ENCODE data around the gene ACP4. TPM values are rescaled to one million over a fixed set of nuclear protein-coding genes. Genes with fewer than 3 reads are reported as not detected.

Gene ACP4, protein sequence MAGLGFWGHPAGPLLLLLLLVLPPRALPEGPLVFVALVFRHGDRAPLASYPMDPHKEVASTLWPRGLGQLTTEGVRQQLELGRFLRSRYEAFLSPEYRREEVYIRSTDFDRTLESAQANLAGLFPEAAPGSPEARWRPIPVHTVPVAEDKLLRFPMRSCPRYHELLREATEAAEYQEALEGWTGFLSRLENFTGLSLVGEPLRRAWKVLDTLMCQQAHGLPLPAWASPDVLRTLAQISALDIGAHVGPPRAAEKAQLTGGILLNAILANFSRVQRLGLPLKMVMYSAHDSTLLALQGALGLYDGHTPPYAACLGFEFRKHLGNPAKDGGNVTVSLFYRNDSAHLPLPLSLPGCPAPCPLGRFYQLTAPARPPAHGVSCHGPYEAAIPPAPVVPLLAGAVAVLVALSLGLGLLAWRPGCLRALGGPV
- not detected for total RNA-seq

DNA sequence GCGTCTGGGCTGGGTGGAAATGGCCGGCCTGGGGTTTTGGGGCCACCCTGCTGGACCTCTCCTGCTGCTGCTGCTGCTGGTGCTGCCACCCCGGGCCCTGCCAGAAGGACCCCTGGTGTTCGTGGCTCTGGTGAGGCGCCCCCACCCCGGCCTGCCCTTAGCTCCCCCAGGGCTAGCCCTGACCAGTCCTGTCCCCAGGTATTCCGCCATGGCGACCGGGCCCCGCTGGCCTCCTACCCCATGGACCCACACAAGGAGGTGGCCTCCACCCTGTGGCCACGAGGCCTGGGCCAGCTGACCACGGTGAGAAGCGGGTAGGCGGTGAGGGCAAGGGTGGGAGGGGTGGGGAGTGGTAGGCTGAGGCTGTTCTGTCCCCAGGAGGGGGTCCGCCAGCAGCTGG, at the start of gene ACP4:
Gene ACP4, plus strand, starts transcription at position 20 of the 400 bp plus-strand sequence. Its CDS starts 0 bp downstream, at position 20.
- TF ChIP-seq, protein P1, sequence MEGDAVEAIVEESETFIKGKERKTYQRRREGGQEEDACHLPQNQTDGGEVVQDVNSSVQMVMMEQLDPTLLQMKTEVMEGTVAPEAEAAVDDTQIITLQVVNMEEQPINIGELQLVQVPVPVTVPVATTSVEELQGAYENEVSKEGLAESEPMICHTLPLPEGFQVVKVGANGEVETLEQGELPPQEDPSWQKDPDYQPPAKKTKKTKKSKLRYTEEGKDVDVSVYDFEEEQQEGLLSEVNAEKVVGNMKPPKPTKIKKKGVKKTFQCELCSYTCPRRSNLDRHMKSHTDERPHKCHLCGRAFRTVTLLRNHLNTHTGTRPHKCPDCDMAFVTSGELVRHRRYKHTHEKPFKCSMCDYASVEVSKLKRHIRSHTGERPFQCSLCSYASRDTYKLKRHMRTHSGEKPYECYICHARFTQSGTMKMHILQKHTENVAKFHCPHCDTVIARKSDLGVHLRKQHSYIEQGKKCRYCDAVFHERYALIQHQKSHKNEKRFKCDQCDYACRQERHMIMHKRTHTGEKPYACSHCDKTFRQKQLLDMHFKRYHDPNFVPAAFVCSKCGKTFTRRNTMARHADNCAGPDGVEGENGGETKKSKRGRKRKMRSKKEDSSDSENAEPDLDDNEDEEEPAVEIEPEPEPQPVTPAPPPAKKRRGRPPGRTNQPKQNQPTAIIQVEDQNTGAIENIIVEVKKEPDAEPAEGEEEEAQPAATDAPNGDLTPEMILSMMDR (IDR thresholded peaks at IDR 0.05; ENCODE audit: low read depth) = no peak

DNA sequence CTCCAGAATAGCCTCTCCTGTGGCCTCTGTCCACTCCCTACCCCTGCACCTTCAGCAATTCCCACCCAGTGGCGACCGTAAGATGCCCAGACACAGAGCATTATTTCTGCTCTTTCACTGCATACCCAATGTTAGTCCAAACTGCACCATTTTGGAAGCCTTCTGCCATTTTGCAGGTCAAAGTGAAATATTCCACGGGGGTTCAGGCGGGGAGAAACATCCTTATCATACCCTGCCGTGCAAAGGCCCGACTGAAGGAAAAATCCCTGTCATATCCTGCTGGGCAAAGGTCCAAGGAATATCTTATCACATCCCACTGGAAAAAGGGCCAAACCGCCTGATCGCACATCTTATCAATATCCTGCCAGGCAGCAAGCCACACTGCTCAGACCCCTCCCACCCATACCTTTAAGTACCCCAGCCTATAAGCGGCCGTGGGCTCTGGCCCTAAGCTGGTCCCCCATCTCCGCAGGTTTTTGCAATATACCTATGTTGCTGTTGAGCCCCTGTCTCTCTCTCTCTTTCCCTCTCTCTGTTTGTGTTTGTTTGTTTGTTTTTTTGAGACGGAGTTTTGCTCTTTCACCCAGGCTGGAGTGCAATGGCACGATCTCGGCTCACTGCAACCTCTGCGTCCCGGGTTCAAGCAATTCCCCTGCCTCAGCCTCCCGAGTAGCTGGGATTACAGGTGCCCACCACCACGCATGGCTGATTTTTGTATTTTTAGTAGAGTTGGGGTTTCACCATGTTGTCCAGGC, 48.9 kb upstream of the ACP4 start:
- TF ChIP-seq, protein P1 (IDR thresholded peaks at IDR 0.05; ENCODE audit: low read depth) = no peak

DNA sequence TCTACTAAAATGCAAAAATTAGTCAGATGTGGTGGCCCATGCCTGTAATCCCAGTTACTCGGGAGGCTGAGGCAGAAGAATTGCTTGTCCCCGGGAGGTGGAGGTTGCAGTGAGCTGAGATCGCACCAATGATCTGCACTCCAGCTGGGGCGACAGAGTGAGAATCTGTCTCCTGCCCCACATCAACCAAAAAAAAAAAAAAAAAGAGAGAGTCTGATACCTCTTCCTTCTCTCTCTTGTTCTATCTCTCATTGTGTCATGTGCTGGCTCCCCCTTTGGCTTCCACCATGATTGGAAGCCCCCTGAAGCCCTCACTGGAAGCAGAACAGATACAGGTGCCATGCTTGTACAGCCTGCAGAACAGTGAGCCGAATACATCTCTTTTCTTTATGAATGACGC, 46.7 kb upstream of the ACP4 start:
- TF ChIP-seq, protein P1 (IDR thresholded peaks at IDR 0.05; ENCODE audit: low read depth) = no peak

DNA sequence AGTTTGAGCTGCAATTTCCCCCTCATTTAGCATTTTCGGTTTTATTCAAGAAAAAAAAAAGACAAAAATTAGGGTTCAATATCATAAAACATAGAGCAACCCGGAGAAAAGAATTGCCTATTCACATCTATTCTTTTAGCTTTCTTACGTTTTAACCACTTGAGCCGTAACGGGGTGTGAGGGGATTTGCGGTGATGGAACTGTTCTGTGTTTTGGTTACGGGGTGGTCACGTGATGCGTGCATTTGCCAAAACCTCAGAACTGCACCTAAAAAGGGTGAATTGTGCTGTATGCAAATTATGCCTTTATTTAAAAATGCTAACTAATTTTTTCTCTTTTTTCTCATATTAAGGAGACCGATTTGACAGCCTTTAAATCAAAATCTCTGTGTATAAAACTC, 45.0 kb upstream of the ACP4 start:
- TF ChIP-seq, protein P1 (IDR thresholded peaks at IDR 0.05; ENCODE audit: low read depth) = no peak

DNA sequence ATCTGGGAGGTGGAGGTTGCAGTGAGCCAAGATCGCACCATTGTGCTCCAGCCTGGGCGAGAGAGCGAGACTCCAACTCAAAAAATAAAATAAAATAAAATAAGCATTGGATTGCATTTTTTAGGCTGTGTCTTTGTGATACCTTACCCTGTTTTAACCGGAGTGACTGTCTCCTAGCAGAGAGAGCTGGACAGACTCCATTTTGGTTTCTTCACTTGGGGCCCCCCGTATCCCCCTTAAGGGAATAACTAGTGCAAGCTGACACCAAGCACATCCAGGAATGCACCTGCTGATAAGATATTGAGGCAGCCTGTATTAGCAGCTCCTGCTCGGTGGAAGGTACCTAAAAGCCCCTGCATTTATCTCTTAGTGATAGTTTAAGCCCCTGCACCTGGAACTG, 40.7 kb upstream of the ACP4 start:
- TF ChIP-seq, protein P1 (IDR thresholded peaks at IDR 0.05; ENCODE audit: low read depth) = no peak

DNA sequence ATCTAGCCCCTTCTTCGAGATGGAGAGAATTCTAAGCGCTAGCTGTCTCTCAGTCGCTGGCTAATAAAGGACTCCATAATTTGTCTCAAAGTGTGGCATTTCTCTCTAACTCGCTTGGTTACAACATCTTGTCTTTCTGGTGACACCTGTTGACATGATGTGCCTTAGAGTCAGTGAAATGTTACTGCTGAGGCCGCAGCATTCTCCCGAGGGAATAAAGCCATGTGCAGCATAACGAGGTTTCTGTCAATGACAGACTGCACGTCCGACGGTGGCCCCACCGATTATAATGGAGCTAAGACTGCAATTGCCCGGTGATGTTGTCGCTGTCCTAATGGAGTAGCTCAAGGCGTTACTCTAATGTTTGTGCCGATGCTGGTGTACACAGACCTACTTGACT, 40.2 kb upstream of the ACP4 start:
- TF ChIP-seq, protein P1 (IDR thresholded peaks at IDR 0.05; ENCODE audit: low read depth) = no peak

DNA sequence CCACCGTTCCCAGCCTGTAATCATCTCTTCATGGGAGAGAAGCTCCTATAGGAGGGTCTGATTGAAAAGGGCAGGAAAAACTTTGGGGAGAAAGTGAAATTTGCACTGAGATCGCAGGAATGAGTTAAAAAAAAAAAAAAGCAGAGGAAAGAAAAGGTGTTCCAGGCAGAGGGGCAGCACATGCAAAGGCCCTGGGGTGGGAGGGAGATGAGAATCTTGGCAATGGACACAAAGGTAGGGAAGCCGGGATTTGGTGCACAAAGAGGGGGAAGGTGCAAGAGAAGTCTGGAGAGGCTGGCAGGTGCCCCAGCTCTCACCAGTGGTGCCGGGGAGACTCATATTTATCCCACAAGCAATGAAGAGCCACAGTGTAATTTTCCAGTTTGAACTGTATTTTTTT, 36.3 kb upstream of the ACP4 start:
- TF ChIP-seq, protein P1 (IDR thresholded peaks at IDR 0.05; ENCODE audit: low read depth) = no peak
